OCI-M2 (cell line): ENCODE results near the gene EIF3I.

ENCODE experiments used
- DNase-seq: peaks from one replicate; lab custom pipeline; 2025; ENCODE audit not compliant: unreplicated experiment; lab: John Stamatoyannopoulos, UW

EIF3I gene

DNA sequence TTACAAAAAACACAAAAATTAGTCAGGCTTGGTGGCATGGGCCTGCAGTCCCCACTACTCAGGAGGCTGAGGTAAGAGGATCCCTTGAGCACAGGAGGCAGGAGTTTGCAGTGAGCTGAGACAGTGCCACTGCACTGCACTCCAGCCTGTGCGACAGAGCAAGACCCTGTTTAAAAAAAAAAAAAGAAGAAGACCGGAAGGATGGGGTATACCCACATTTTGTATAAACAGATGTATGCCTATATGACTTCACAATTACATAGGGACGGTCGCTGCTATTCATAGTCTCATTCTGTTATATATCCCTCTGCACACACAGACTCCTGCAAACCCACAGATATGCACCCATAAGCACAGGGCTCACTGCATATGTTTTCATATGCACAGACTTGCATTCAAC is 41.5 kb downstream of the EIF3I start:
- DNase-seq = no peak

DNA sequence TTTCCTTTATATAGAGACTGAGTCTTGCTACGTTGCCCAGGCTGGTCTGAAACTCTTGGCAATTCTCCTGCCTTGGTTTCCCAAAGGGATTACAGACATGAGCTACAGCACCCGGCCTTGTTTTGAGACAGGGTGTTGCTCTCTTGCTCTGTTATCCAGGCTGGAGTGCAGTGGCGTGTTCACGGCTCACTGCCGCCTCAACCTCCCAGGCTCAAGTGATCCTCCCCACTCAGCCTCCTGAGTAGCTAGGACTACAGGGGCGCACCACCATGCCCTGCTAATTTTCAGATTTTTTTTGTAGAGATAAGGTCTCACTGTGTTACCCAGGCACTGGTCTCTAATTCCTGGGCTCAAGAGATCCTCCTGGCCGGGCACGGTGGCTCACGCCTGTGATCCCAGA is 43.6 kb downstream of the EIF3I start:
- DNase-seq = no peak

DNA sequence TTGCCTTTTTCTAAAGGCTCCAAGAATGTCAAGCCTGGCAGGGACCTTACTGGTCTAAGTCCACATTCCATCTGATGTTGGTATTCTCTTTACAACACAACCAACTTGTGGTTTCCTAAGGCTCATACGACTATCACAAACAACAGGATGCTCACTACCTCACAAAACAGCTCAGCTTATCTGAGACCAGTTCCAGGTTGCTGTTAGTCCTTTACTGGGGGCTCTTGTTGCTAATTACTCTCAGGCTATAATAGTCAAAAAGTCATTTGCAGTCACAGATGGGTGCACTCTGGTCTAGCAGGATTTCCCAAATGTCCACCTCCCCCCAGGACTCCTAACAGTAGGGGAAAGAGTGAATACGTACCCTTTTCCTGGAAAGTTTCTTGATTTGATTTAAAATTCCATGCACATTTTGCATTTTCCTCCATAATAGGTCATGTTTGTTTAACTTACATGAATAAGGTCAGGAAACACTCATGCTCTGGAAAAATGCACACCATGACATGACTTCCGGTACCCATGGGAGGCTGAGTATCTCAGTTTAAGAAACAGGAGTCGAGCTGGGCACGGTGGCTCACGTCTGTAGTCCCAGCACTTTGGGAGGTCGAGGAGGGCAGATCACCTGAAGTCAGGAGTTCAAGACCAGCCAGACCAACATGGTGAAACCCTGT is 44.8 kb downstream of the EIF3I start:
- DNase-seq = no peak

DNA sequence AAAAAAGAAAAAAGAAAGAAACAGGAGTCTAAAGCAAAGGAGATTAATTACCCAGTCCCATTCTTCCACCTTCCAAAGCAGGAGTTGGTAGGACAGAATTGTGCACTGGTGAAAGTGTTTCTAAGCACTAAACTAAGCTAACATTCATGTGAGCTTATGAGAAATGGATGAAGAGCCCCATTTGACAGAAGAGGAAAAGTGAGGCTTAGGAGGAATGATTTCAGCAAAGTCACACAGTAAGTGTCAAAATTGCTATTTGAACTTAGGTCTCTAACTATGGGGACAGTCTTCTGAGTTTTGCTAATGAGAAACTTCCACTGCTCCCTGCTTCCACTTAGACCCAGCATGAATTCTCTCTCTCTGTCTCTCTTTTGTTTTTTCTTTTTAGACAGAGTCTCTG is 47.5 kb downstream of the EIF3I start:
- DNase-seq = no peak

DNA sequence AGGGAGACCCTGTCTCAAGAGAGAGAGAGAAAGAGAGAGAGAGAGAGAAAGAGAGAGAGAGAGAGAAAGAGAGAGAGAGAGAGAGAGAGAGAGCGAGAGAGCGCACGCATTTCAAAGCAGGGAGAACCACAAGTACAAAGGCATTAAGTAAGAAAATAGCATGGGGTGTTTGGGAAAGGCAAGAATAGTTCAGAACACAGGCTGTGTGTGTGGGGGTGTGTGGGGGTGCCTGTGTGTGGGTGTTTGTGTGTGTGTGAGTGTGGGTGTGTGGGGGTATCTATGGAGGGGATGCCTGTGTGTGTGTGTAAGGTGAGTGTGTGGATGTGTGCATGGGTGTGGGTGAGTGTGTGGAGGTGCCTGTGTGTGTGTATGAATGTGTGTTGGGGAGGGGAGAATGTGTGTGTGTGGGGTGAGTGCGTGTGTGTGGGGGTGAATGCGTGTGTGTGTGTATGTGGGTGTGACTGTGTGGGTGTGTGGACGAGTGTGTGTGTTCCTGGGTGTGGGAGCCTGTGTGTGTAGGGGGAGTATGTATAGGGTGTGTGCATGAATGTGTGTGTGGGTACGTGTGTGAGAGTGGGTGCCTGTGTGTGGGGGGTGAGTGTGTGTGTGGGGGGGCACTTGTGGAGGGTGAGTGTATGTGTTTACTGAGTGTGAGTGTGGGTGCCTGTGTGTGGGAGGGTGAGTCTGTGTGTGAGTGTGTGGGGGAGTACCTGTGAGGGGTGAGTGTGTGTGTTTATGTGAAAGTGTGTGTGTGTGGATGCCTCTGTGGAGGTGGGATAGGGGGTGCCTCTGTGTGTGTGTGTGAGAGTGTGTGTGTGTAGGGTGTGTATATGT is 50.6 kb downstream of the EIF3I start:
- DNase-seq = no peak

DNA sequence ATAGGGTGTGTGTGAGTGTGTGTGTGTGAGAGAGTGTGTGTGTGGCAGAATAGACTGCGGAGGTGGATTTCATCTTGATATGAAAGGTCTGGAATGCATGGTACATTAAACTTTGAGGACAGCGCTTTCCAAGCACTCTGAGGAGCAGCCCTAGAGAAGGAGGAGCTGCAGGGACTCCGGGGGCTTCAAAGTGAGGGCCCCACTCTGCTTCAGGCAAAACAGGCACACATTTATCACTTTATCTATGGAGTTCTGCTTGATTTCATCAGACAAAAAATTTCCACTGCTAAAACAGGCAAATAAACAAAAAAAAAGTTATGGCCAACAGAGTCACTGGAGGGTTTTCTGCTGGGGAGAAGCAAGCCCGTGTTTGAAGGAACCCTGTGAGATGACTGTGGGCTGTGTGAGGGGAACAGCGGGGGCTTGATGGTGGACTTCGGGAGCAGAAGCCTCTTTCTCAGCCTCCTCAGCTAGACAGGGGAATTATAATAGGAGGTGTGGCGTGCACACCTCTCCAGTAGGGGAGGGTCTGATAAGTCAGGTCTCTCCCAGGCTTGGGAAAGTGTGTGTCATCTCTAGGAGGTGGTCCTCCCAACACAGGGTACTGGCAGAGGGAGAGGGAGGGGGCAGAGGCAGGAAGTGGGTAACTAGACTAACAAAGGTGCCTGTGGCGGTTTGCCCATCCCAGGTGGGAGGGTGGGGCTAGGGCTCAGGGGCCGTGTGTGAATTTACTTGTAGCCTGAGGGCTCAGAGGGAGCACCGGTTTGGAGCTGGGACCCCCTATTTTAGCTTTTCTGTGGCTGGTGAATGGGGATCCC is 51.4 kb downstream of the EIF3I start:
- DNase-seq = no peak

DNA sequence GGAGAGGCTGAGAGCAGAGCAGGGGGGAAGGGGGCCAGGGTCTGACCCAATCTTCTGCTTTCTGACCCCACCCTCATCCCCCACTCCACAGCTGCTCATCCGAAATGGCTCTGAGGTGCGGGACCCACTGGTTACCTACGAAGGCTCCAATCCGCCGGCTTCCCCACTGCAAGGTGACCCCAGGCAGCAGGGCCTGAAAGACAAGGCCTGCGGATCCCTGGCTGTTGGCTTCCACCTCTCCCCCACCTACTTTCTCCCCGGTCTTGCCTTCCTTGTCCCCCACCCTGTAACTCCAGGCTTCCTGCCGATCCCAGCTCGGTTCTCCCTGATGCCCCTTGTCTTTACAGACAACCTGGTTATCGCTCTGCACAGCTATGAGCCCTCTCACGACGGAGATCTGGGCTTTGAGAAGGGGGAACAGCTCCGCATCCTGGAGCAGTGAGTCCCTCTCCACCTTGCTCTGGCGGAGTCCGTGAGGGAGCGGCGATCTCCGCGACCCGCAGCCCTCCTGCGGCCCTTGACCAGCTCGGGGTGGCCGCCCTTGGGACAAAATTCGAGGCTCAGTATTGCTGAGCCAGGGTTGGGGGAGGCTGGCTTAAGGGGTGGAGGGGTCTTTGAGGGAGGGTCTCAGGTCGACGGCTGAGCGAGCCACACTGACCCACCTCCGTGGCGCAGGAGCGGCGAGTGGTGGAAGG is 52.6 kb downstream of the EIF3I start:
- DNase-seq = no peak

DNA sequence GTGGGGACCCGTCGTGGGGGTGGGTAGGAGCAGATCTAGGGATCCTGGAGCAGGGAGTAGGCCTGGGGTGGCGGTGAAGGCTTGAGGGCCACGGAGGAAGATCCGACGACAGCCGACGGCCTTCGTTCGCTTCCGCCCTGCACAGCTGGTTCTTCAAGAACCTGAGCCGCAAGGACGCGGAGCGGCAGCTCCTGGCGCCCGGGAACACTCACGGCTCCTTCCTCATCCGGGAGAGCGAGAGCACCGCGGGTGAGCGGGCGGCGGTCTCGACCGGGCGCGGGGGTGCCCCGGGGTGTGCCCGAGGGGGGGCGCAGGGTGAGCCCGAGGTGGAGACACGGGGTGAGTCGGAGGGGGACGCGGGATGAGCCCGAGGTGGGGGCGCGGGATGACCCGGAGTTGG is 53.2 kb downstream of the EIF3I start:
- DNase-seq = no peak

DNA sequence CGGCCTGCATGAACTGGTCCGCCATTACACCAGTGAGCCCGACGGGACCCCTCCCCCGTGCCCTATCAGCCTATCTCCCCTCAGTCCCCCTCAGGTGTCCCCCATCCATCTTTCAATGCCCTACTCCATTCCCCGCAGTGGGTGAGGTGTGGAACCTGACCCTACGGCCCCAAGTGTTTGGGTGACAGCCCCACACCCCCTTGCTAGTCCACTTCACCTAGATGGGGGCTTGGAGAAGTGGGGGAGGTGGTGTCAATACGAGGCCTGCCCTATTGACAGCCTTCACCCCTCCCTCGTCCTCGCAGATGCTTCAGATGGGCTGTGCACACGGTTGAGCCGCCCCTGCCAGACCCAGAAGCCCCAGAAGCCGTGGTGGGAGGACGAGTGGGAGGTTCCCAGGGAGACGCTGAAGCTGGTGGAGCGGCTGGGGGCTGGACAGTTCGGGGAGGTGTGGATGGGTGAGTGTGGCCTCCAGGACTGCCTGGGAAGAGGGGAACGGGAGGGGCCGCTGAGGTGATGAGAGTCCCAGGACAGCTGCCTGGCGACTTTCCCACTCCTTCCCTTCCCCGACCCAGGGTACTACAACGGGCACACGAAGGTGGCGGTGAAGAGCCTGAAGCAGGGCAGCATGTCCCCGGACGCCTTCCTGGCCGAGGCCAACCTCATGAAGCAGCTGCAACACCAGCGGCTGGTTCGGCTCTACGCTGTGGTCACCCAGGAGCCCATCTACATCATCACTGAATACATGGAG is 54.0 kb downstream of the EIF3I start:
- no peak for DNase-seq
